Measurements from ENCODE around the gene TENT5C. TPM values are rescaled to one million over a fixed set of nuclear protein-coding genes. Genes with fewer than 3 reads are reported as not detected.
A peak's percentile ranks its signal among the peaks of the same experiment; 100 is the strongest.

TENT5C gene
- total and polyA plus RNA-seq, 2 of the 8 experiments (the other 6 are each of a cell fraction or from before 2014, with no cell fraction given): 0.38 to 0.99 TPM

DNA sequence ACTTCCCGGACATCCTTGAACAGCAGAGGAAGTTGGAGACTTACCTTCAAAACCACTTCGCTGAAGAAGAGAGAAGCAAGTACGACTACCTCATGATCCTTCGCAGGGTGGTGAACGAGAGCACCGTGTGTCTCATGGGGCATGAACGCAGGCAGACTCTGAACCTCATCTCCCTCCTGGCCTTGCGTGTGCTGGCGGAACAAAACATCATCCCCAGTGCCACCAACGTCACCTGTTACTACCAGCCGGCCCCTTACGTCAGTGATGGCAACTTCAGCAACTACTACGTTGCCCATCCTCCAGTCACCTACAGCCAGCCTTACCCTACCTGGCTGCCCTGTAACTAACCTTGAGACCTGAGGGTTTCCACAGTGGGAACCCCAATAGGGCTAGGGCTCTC lies 17.9 kb downstream of the TENT5C start:
- Histone ChIP-seq H3K9ac (replicated peaks in 1 of 4; ENCODE audit: extremely low read depth in 1 of 4, low read depth in 3 of 4, low read length in 3 of 4) (no peak overlapping the region), H2BK12ac (ENCODE audit: low read depth, low read length) (no peak overlapping the region), H3K56ac (replicated peaks; ENCODE audit: insufficient read length, low read depth, low read length) (no peak overlapping the region), H3K27me3 (replicated peaks in 1 of 4; ENCODE audit: control insufficient read depth in 3 of 4, extremely low read depth in 1 of 4, insufficient read depth in 3 of 4, low read length in 3 of 4) (no peaks in the 10 kb centered on the region), H3K79me1 (ENCODE audit: low read depth, low read length) (no peaks in the 10 kb centered on the region; the same call in 1 of the 2 replicates), H2AFZ (ENCODE audit: low read length) (no peak overlapping the region), H3K4ac (replicated peaks; ENCODE audit: insufficient read length, low read depth, low read length) (no peak overlapping the region), H2AK5ac (ENCODE audit: low read depth, low read length) (no peak overlapping the region), H4K20me1 (replicated peaks in 1 of 2; ENCODE audit: control insufficient read depth in 1 of 2, insufficient read depth in 2 of 2, low read length in 2 of 2) (no peaks in the 10 kb centered on the region), H3K4me1 (replicated peaks in 1 of 4; ENCODE audit: control insufficient read depth in 3 of 4, insufficient read depth in 4 of 4, low read length in 3 of 4) (no peaks in the 10 kb centered on the region), H3K18ac (ENCODE audit: extremely low read depth, low read length) (no peak overlapping the region), H4K8ac (ENCODE audit: extremely low read depth, insufficient read depth, low read length) (no peak overlapping the region; the same call in 1 of the 2 replicates), H3K79me2 (ENCODE audit: control insufficient read depth in 1 of 2, insufficient read depth in 2 of 2, low read length in 2 of 2) (no peaks in the 10 kb centered on the region), H3K14ac (ENCODE audit: insufficient read length) (no peak overlapping the region), H3K4me3 (ENCODE audit: extremely low read depth in 1 of 4, insufficient read depth in 2 of 4, low read depth in 3 of 4, low read length in 4 of 4) (no peak overlapping the region), H4K91ac (replicated peaks; ENCODE audit: insufficient read length, low read length) (peak overlapping the region; percentile 56), H2BK120ac (replicated peaks; ENCODE audit: low read depth, low read length) (no peak overlapping the region), H3K27ac (ENCODE audit: low read depth, low read length) (no peak overlapping the region), H4K5ac (ENCODE audit: insufficient read length, low read depth, low read length) (no peak overlapping the region), H3K23ac (ENCODE audit: insufficient read length) (no peak overlapping the region), H3K4me2 (ENCODE audit: insufficient read depth in 1 of 2, low read depth in 2 of 2, low read length in 2 of 2) (no peak overlapping the region), H3K9me3 (ENCODE audit: insufficient read depth in 2 of 2, low read depth in 1 of 2, low read length in 1 of 2) (no peaks in the 10 kb centered on the region), H2BK20ac (ENCODE audit: low read length) (no peak overlapping the region), H2BK5ac (ENCODE audit: low read depth, low read length) (no peak overlapping the region), H2BK15ac (ENCODE audit: low read length) (no peak overlapping the region), H3K36me3 (ENCODE audit: control insufficient read depth in 2 of 4, insufficient read depth in 4 of 4, low read length in 3 of 4) (no peaks in the 10 kb centered on the region; a peak in 1 of 8 replicates), H3K23me2 (ENCODE audit: low read depth, low read length) (no peaks in the 10 kb centered on the region)
- TF ChIP-seq HDAC6 (IDR thresholded peaks at IDR 0.05; ENCODE audit: low read depth, low read length): no peak
- no peak for TF ChIP-seq RFX5 (IDR thresholded peaks at IDR 0.05; ENCODE audit: borderline replicate concordance, low read depth, low read length)
- TF ChIP-seq, protein P1, sequence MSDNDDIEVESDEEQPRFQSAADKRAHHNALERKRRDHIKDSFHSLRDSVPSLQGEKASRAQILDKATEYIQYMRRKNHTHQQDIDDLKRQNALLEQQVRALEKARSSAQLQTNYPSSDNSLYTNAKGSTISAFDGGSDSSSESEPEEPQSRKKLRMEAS (IDR thresholded peaks at IDR 0.05): no peak
- no peak for TF ChIP-seq CEBPB (IDR thresholded peaks at IDR 0.05; ENCODE audit: low read depth, low read length)
- TF ChIP-seq SRF (IDR thresholded peaks at IDR 0.05; ENCODE audit: low read depth, low read length): no peak
- TF ChIP-seq YY1 (IDR thresholded peaks at IDR 0.05; ENCODE audit: low read depth, low read length): no peak
- ChIA-PET POLR2A (ENCODE audit: partially characterized antibody) (interaction anchor here (0.6 to 1.5 kb wide), 2 partner anchors 10 to 17 kb away, joined by 3 read pairs; no protein-coding TSS in a partner anchor), CTCF (ENCODE audit: partially characterized antibody) (interaction anchor here (0.7 to 2.7 kb wide), 7 partner anchors 14 to 162 kb away, joined by 3 to 7 read pairs (median 4); no protein-coding TSS in a partner anchor)
- WGBS, 2 experiments (ENCODE audit: extremely low coverage in 1 of 2, insufficient coverage in 1 of 2, insufficient read length in 1 of 2, insufficient replicate concordance in 2 of 2, low coverage in 1 of 2, low lambda C conversion rate in 2 of 2, missing lambda C conversion rate in 1 of 2): 96% methylated on average over 13 of the region's 13 CpGs; no CpG with 5 or more reads in 1 of the 2 experiments
- FAIRE-seq (no peak), DNase-seq (ENCODE audit: low read depth in 1 of 2, low spot score in 2 of 2) (no peak)
